NT2/D1 (cell line): ENCODE data around the gene CSNK1G3.
A peak's percentile ranks its signal among the peaks of the same experiment; 100 is the strongest.

ENCODE experiments used
- DNase-seq: peaks from one replicate; pipeline ENCODE4 v3.0.0-alpha.2; 2011; ENCODE audit warnings: low read depth, low spot score
- H3K27me3 ChIP-seq: 2 replicates; pipeline ENCODE4 v1.6.0; 2011; ENCODE audit warnings: mild to moderate bottlenecking; ENCODE audit not compliant: insufficient read length, insufficient read depth
- H3K36me3 ChIP-seq: 2 replicates; pipeline ENCODE4 v1.6.1; 2011; ENCODE audit warnings: mild to moderate bottlenecking, low read length, mixed read lengths; ENCODE audit not compliant: insufficient read depth, insufficient read length
- H3K4me1 ChIP-seq: 2 replicates; pipeline ENCODE4 v1.5.1; 2011; ENCODE audit not compliant: insufficient read depth, insufficient read length
- H3K4me3 ChIP-seq: 2 replicates; pipeline ENCODE4 v1.5.1; 2011; ENCODE audit warnings: low read depth; ENCODE audit not compliant: insufficient read length
- H3K9ac ChIP-seq: 2 replicates; pipeline ENCODE4 v1.6.0; 2011; ENCODE audit warnings: low read depth; ENCODE audit not compliant: insufficient read length
- H3K9me3 ChIP-seq: 2 replicates; pipeline ENCODE4 v1.5.1; 2011; ENCODE audit warnings: mild to moderate bottlenecking, low read length; ENCODE audit not compliant: insufficient read depth
- SUZ12 ChIP-seq: IDR thresholded peaks from 2 replicates; pipeline ENCODE4 v1.6.1; 2011; ENCODE audit not compliant: insufficient read length, insufficient read depth; ENCODE audit errors: extremely low read depth
- YY1 ChIP-seq: IDR thresholded peaks from 2 replicates; pipeline ENCODE4 v1.6.1; 2011; ENCODE audit not compliant: insufficient read length, insufficient read depth
- ZNF274 ChIP-seq: IDR thresholded peaks from 2 replicates; pipeline ENCODE4 v1.6.1; 2011; ENCODE audit warnings: mild to moderate bottlenecking, low read depth, low read length

Gene CSNK1G3

DNA sequence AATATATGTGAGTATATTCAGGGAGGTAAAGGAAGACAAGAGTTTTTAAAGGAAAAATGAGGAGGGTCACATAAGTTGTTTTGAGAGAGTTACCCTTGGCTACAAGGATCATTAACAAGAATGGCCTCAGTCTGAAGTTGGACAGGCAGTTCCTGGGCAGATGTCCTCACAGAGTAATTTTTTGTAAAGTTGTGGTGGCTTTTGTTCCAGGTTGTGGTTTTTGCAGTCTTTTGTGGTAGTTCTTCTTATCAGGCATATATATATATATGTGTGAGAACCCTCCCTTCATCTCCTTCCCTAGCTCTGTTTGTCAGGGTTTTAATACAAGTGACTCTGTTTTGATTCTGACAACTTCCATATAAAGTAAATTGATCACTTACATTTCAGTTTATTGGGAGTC lies 60.0 kb downstream of the CSNK1G3 start:
- no peak for TF ChIP-seq ZNF274
- no peak for TF ChIP-seq YY1
- no peak for TF ChIP-seq SUZ12
- Histone ChIP-seq H3K4me3 (no peak overlapping the region), H3K4me1 (no peaks in the 10 kb centered on the region), H3K9ac (no peak overlapping the region), H3K9me3 (no peaks in the 10 kb centered on the region), H3K27me3 (no peaks in the 10 kb centered on the region), H3K36me3 (peaks cover 1% of the 10 kb centered on the region)
- no peak for DNase-seq

DNA sequence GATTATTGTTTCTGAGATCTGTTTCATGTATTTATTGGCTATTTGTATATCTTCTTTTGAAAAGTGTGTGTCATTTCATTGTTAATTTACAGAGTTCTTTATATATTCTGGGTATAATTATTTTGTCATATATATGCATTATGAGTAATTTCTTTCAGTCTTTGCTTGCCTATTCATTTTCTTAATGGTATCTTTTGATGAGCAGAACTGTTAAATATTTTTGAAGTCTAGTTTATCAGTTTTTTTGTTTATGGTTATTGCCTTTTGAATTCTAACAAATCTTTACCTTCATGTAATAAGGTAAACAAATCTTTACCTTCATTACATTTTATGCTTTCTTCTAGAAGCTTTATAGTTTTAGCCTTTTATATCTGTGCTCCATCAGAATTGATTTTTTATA lies 66.4 kb downstream of the CSNK1G3 start:
- Histone ChIP-seq H3K4me1 (no peaks in the 10 kb centered on the region), H3K9me3 (no peaks in the 10 kb centered on the region), H3K9ac (no peak overlapping the region), H3K27me3 (no peaks in the 10 kb centered on the region), H3K4me3 (no peak overlapping the region), H3K36me3 (peaks cover 6% of the 10 kb centered on the region)
- DNase-seq = no peak
- no peak for TF ChIP-seq YY1
- no peak for TF ChIP-seq ZNF274
- TF ChIP-seq SUZ12 = no peak

DNA sequence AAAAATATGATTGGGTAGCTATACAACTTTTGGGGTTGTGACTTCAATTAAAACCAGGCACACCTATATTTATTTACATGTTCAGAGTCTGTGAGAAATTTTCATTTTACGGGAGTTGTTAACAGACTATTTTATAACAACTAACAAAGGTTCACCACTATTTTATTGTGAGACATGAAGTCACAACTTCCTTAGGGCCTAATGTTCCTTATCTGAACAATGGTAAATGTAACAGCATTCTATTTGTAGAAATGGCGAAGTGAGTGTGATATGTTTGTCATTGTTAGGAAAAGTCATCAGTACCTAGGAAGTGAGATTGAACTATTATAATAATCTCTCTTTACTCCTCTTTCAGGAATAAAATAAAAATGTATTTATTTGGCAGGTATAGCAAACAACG lies 67.4 kb downstream of the CSNK1G3 start:
- no peak for TF ChIP-seq SUZ12
- TF ChIP-seq YY1 = no peak
- no peak for TF ChIP-seq ZNF274
- Histone ChIP-seq H3K9me3 (no peaks in the 10 kb centered on the region), H3K9ac (no peak overlapping the region), H3K4me1 (no peaks in the 10 kb centered on the region), H3K4me3 (no peak overlapping the region), H3K36me3 (peaks cover 6% of the 10 kb centered on the region), H3K27me3 (no peaks in the 10 kb centered on the region)
- DNase-seq = no peak

DNA sequence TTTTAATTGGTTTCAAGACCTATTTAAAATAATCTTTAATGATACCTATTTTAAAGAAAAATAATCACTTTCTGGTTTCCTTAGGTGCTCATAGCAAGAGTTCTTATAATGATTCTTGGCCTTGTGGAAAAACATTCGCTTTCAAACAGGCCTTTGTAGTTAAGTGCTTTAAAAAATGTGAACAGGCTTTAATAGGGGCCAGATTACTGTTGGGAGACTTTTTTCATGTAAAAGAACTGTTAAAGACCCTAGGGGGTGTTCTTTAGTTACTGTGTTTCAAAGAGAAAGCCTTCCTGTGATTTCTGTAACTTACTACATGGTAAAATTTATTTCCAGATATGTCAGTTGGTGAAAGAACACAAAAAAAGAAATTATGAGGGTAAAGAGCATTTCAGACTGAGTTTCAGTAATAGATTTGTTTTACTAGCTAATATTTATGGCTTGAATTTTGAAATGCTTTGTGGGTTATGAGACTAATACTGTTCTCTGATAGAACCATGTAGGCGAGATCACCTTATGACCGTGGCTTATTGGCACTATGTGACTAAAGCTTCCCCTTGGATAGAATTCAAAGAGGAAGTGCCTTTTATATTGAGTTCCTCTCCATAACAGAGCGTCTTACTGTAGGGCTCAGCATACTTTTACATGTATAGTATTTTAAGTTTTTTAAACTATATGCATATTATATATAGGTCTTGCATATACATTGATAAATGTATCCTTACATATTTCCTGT lies 70.7 kb downstream of the CSNK1G3 start:
- DNase-seq = peak; percentile 5
- H3K36me3 ChIP-seq = no peaks in the 10 kb centered on the region
- H3K27me3 ChIP-seq = no peaks in the 10 kb centered on the region
- no peak overlapping the region for H3K4me3 ChIP-seq
- no peaks in the 10 kb centered on the region for H3K4me1 ChIP-seq
- TF ChIP-seq ZNF274 = no peak
- no peak for TF ChIP-seq YY1
- no peak for TF ChIP-seq SUZ12
- H3K9ac ChIP-seq = no peak overlapping the region
- no peaks in the 10 kb centered on the region for H3K9me3 ChIP-seq

DNA sequence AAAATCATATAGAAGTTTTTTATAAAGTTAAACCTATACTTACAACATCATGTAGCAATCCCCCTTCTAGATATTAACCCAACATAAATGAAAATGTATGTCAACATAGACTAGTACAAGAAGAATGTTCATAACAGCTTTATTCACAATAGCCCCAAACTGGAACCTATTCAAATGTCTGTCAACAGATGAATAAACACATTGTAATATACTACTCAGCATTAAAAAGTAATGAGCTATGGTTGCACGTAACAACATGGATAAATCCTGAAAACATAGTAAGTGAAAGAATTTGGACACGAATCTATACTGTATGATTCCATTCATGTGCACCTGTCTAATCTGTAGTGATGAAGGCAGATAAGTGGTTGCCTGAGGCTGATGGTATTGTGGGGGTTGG lies 73.9 kb downstream of the CSNK1G3 start:
- TF ChIP-seq ZNF274 (no peak), SUZ12 (no peak), YY1 (no peak)
- no peaks in the 10 kb centered on the region for H3K4me1 ChIP-seq
- no peak for DNase-seq
- no peak overlapping the region for H3K9ac ChIP-seq
- H3K4me3 ChIP-seq = no peak overlapping the region
- H3K36me3 ChIP-seq = peaks cover 5% of the 10 kb centered on the region
- no peaks in the 10 kb centered on the region for H3K27me3 ChIP-seq
- H3K9me3 ChIP-seq = no peaks in the 10 kb centered on the region

DNA sequence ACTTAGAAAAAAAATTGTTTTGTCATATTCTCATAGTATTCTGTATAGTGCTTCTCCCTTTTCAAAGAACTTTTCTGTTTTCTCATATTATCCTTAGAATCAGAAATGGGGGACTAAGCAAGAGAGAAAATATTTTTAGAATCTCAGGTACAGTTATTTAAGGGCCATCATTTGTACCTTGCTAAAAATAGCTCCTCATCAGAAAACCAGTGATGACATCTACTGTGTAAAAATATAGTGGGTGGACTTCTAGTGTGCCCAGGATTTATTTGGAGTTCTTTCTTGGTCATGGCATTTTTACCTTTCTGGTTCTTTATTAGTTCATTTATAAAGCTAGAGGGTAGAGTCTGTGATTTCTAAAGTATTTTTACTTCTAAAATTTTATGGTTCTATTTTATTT lies 82.5 kb downstream of the CSNK1G3 start:
- H3K36me3 ChIP-seq = peaks cover 15% of the 10 kb centered on the region

DNA sequence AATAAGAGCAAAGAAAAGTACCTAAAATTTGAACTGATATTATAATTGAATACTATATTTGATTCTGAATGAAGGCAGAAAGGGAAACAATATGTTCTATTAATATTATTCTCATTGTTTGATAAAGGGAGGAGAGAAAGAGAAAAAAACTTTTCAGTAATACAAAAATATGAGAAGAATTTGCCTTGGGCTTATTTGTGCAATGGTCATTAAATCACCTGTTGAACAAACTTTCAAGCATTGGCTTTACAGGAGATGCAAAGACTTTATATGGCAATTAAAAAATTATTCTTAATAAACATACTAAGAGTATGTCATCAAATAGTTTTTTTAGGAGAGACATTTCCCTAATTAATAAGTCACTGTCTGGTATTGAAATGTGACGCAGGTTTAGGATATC lies 85.0 kb downstream of the CSNK1G3 start:
- Histone ChIP-seq H3K27me3 (no peaks in the 10 kb centered on the region), H3K36me3 (peaks cover 6% of the 10 kb centered on the region), H3K4me1 (no peaks in the 10 kb centered on the region), H3K9me3 (no peaks in the 10 kb centered on the region), H3K9ac (no peak overlapping the region), H3K4me3 (no peak overlapping the region)
- no peak for DNase-seq
- TF ChIP-seq ZNF274 (no peak), YY1 (no peak), SUZ12 (no peak)

More for the DNA sequence above, 82.5 kb downstream of the CSNK1G3 start:
- H3K9ac ChIP-seq = no peak overlapping the region
- H3K9me3 ChIP-seq = no peaks in the 10 kb centered on the region
- H3K4me3 ChIP-seq = no peak overlapping the region
- H3K27me3 ChIP-seq = no peaks in the 10 kb centered on the region
- H3K4me1 ChIP-seq = no peaks in the 10 kb centered on the region
- TF ChIP-seq ZNF274 = no peak
- TF ChIP-seq SUZ12 = no peak
- TF ChIP-seq YY1 = no peak
- DNase-seq = no peak
